IMR-90 (cell line): ENCODE results near the gene MOV10L1.

ENCODE experiments used
- CEBPB ChIP-seq: IDR thresholded peaks from 2 replicates; pipeline ENCODE4 v1.6.1; 2012; ENCODE audit warnings: low read depth, low read length, improper control_type of control experiment
- FOS ChIP-seq: fragments of 150-350 bp; IDR thresholded peaks from 2 replicates; pipeline ENCODE4 v1.6.1; 2016; ENCODE audit warnings: low read depth, low read length
- MAZ ChIP-seq: IDR thresholded peaks from 2 replicates; pipeline ENCODE4 v1.6.1; 2012; ENCODE audit warnings: low read depth, mild to moderate bottlenecking, low read length, improper control_type of control experiment, moderate library complexity, borderline replicate concordance
- POLR2A ChIP-seq: IDR thresholded peaks from 2 replicates; pipeline ENCODE4 v1.6.1; 2012; ENCODE audit warnings: mild to moderate bottlenecking, low read depth, low read length
- RAD21 ChIP-seq: IDR thresholded peaks from 2 replicates; pipeline ENCODE4 v1.6.1; 2012; ENCODE audit warnings: low read length, improper control_type of control experiment
- SMC3 ChIP-seq: fragments of 150-350 bp; IDR thresholded peaks from 2 replicates; pipeline ENCODE4 v1.6.1; 2016; ENCODE audit warnings: low read depth, mild to moderate bottlenecking, antibody characterized with exemption, low read length, moderate library complexity
- TF ChIP-seq, protein P1 (sequence below): conservative IDR thresholded peaks from 2 replicates; pipeline ENCODE4 v1.5.1; 2012; ENCODE audit warnings: mild to moderate bottlenecking, low read depth, low read length, improper control_type of control experiment
- TF ChIP-seq, protein P2 (sequence below): fragments of 150-350 bp; IDR thresholded peaks from 2 replicates; pipeline ENCODE4 v1.6.1; 2017; ENCODE audit warnings: mild to moderate bottlenecking, antibody characterized with exemption, low read length, low read depth

DNA sequence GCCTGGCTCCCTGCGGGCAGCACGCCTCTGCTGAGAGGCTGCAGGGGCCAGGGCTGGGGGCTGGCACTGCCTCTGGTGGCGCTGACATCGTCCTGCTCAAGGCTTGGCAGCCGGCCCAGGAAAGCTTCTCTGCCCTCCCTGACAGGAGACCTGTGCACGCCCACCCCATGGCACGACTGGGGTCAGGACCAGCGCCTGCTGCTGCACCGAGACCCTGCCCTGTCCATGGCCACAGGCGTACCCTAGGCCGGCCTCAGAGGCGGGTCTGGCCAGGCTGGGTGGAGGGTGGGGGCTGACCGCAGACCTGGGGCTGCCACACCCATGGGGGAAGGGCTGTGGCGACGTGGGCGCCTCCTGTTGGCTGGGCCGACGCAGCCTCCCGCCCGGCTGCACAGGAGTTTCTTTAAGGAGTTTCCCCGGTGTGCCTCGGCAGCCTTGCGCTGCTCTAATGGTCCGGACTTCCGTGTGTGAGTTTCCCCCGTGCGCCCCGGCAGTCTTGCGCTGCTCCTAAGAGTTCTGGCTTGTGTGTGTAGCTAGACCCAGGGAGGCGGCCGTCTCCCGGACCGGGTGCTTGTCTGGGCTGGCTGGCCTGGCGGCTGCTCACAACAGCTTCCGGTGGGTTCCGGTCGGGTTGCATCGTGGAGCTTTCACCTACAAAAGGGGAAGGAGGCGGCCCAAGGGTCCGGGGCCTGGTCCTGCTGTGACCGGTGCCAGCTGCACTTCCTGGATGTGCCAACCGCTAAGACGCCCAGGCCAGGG is 100.6 kb downstream of the MOV10L1 start:
- TF ChIP-seq RAD21: no peak
- TF ChIP-seq MAZ: no peak
- TF ChIP-seq, protein P1, sequence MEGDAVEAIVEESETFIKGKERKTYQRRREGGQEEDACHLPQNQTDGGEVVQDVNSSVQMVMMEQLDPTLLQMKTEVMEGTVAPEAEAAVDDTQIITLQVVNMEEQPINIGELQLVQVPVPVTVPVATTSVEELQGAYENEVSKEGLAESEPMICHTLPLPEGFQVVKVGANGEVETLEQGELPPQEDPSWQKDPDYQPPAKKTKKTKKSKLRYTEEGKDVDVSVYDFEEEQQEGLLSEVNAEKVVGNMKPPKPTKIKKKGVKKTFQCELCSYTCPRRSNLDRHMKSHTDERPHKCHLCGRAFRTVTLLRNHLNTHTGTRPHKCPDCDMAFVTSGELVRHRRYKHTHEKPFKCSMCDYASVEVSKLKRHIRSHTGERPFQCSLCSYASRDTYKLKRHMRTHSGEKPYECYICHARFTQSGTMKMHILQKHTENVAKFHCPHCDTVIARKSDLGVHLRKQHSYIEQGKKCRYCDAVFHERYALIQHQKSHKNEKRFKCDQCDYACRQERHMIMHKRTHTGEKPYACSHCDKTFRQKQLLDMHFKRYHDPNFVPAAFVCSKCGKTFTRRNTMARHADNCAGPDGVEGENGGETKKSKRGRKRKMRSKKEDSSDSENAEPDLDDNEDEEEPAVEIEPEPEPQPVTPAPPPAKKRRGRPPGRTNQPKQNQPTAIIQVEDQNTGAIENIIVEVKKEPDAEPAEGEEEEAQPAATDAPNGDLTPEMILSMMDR: 0 out of 2 replicates have a peak, but pooled peaks have one; percentile 24
- no peak for TF ChIP-seq SMC3
- TF ChIP-seq CEBPB: no peak
- no peak for TF ChIP-seq POLR2A
- TF ChIP-seq, protein P2, sequence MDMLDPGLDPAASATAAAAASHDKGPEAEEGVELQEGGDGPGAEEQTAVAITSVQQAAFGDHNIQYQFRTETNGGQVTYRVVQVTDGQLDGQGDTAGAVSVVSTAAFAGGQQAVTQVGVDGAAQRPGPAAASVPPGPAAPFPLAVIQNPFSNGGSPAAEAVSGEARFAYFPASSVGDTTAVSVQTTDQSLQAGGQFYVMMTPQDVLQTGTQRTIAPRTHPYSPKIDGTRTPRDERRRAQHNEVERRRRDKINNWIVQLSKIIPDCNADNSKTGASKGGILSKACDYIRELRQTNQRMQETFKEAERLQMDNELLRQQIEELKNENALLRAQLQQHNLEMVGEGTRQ: no peak
- no peak for TF ChIP-seq FOS
